GM18870 (cell line): ENCODE results near the gene TSHZ1.

Experiments used
- ATAC-seq: cut with Tn5 transposase; IDR thresholded peaks from one replicate; pipeline ENCODE4 v1.9.1; 2021; ENCODE audit warnings: moderate library complexity; ENCODE audit not compliant: unreplicated experiment

The TSHZ1 gene

DNA sequence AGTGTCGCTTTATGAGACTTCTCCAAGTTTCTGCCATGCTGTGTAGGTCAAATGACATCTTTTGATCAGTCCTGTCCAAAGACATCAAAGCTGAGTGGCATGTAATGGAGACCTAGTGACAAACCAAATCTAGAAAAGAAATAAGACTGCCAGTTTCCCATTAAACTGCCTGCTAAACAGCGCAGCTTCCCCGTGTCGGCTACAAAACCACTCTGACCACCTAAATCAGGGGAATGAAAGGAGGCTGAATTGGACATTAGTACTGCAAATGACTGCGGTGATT, 57.7 kb downstream of the TSHZ1 start:
- ATAC-seq, result no peak

- ATAC-seq, result no peak
Measured at GRCh38 chr18:75269124-75269680, 58.6 kb downstream of the TSHZ1 start.

GRCh38 chr18:75269696-75270095, 59.1 kb downstream of the TSHZ1 start:
- ATAC-seq, result no peak

DNA sequence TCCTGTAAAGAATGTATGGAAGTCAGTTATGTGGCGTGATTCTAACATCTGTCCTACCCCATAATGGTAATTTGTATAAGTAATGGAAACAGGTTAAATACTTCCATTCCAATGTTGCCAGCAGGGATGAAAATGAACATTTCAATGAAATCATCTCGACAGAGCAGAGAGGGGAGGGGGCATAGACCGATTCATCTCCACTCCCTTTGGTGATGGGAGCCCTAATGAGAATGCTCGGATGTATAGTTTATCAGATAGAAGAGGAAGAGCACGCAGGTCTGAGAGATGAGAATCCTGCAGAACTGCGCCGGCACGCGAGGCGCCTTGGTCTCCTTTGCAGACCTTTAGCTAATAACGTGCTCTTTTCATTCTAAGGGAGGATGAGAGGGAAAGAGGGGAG, 61.4 kb downstream of the TSHZ1 start:
- no peak for ATAC-seq

- no peak for ATAC-seq
Measured at GRCh38 chr18:75273817-75274216, 63.2 kb downstream of the TSHZ1 start.

DNA sequence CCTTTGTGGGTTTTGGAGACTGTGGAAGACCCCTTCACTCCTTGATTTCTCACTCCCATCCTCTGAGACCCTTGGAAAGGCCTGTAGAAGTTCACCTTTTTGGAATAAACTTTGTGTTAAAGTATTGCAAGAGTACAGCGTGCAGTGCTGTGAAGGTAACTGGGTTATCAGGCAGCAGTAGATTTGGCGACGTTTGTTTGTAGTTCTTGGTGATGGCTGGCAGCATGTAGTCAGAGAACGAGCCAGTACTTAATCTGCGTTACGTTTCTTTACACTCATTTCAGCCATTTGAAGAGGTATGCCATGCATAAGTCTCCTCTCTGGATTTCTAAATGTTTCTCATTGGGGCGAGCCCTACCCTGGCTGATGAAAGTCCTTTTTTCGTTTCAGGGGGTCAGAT, 64.6 kb downstream of the TSHZ1 start:
- ATAC-seq, result no peak

DNA sequence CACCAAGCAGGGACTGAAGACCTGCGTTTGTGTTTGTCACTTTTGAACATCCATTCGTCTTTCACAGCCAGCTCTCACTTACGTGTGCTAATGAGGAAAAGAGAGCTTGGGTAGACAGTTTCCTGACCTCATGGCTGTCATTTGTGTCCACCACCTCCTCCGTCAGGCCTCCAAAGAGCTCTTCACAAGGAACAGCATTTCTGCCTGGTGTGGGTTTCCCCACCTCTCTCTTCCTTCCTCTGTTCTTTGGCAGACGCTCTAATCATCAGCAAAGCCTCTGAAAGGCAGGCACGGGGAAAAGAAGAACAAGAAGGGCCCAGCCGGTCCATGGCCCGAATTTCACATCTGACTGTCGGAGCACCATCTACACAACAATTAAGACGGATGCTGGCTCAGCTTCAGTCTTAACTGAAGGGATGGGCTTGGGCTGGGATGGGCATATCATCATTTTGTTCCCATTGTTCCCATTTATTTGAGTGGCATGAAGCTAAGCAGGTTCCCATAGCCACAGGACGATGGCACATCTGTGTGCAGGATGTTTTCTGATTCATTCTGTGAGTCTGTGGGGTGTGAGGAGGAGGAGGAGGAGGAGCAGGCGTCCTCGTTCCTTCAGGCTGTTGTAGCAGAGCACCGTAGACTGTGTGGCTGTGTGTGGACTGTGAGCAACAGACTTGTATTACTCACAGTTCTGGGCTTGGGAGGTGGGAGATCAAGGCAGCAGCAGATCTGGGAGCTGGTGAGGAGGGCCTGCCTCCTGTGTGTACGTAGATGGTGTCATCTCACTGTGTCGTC, 66.4 kb downstream of the TSHZ1 start:
- ATAC-seq, result no peak

DNA sequence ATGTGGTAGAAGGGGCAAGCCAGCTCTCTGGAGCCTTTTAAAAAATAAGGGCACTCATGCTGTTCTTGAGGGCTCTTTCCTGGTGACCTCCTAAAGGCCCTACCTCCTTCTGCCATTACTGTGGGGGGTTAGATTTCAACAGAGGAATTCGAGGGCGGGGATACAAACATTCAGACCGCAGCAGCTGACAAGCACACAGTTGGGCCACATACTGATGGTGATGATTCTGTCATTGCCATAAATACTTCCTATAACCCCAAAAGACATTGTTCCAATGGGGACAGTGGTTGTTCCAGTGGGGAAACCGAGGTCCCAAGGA, 67.0 kb downstream of the TSHZ1 start:
- ATAC-seq, result no peak

DNA sequence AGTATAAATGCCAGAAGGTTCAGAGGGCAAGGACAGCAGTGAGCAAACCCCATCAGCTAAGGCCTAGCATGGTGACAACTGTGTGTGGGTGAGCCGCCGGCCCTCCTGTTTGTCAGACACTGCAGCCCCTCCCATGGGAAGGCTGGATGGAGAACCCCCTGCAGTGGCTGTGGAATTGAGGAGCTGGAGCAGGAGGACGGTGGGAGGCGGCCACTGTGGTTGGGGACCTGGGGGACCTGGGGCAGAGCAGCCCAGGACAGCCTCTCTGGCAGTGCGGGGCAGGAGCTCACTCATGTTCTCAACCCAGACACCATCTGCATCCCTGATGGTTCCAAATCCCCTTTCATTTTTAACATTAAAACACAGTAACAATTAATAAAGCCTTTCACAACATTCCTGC, 68.8 kb downstream of the TSHZ1 start:
- ATAC-seq, result no peak

DNA sequence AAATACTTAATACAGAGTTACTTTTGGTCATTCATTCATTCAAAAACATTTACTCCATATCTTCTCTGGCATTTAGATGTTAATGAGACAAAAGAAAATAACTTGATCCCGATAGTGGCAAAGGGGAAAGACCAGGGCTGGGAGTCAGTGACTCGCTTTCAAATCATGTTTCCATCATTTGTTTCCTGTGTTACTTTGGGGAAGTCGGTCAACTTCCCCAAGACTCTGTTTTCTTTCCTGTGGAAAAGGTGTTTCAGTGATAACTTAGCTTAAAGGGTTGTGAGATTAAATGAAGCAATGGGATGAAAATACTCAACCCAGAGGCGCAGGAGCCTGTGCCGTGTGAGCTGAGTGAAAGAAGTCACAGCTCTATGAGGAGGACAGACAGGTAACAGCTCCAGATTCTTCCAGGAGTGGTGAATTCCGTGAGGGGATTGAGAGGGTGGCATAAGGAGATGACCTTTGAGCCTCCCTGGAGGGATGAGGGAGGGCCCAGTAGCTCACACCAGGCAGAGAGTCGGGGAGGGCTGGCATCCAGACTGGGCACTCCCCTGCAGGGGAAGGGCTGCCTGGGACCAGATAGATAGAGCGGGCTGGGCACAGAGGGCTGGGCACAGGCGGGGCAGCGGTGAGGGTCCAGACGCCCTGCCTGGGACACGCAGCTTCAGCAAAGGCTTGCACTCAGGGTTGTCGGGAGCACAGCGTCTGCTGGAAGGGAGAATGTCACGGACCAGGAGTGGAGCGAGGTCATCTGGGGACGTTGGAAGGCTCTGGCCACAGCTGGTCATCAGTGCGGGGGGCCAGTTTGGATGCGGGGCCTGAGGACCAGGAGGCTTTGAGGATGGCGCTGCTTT, 70.1 kb downstream of the TSHZ1 start:
- no peak for ATAC-seq

DNA sequence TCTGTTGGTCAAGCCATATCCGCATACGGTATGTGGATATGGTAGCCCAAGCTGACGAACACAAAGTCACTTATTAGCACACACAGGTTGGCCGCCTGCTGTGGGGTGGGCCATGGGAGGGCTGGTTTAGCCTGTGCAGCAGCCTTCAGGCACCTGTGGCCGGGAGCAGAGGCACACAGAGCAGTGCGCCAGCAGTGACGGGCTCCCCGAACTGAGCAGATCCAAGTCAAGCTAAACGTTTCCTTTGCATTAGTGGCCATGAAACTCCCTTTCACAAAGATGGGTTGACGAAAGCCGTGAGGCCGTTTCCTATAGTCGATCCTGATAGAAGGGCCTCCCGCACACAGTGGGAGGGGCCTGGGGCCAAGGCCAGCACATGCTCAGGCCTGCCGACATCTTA, 72.1 kb downstream of the TSHZ1 start:
- ATAC-seq, result no peak

GRCh38 chr18:75283731-75284130, 73.1 kb downstream of the TSHZ1 start:
- ATAC-seq, result no peak

GRCh38 chr18:75284566-75284965, 74.0 kb downstream of the TSHZ1 start:
- no peak for ATAC-seq

DNA sequence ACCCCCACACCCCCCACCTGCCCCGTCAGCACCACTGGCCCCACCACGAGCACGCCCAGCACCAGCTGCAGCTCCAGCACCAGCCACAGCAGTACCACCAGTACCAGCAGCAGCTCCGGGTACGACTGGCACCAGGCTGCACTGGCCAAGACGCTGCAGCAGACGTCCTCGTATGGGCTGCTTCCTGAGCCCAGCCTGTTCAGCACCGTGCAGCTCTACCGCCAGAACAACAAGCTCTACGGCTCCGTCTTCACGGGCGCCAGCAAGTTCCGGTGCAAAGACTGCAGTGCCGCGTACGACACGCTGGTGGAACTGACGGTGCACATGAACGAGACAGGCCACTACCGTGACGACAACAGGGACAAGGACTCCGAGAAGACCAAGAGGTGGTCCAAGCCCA, 75.3 kb downstream of the TSHZ1 start:
- ATAC-seq, result no peak

GRCh38 chr18:75287006-75287405, 76.4 kb downstream of the TSHZ1 start:
- ATAC-seq, result no peak

- no peak for ATAC-seq
Measured at GRCh38 chr18:75287700-75288099, 77.1 kb downstream of the TSHZ1 start.

GRCh38 chr18:75289761-75290160, 79.2 kb downstream of the TSHZ1 start:
- ATAC-seq, result no peak

DNA sequence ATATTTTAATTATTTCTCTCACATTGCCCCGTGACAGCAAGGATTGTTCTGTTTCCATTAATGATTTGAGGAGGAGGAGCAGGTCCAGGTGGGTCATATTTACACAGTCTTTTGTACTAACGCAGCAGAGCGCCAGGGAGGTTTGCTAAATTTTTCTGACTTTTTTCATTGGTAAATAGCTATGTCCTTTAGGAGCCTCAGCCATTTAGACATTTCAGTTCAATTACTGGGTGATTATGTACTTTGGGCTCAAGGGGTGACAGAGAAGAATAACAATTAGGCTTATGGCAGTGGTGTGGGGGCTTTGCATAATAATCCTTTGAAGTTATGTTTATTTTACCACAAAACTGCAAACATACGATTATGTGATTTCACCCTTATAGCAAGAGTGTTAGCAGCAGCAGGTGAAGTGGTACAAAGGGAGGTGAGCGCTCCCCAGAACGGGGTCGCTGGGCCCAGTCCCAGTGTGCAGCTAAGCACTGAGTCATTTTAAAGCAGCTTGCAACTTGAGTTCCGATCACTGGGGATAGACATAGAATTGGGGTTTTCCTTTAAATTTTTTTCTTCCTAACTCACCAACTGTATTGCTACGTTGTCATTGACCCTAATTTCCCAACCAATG, 80.3 kb downstream of the TSHZ1 start:
- ATAC-seq, result no peak

DNA sequence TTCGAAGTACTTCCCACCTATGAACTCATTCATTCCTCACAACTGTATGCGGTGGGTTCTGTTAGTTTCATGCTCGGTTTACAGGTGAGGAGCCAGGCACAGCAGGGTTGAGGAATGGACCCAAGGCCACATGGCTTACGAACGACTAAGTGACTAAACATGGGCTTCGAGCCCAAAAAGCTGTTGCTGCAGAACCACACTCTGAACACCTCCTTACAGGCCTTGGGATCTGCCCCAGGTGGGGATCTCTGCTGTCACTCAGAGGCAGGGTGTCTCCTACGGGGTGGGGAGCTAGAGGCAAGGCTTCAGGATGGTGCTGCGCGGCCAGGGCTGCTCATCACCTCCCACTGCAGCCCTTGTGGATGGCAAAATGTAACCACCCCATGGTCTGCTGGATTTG, 80.9 kb downstream of the TSHZ1 start:
- ATAC-seq, result no peak

- no peak for ATAC-seq
Measured at GRCh38 chr18:75293591-75293990, 83.0 kb downstream of the TSHZ1 start.

GRCh38 chr18:75297731-75298130, 87.1 kb downstream of the TSHZ1 start:
- no peak for ATAC-seq
